Natural killer cell treated with Interleukin-12 subunit alpha and Interleukin-12 subunit beta and Interleukin-15 and Interleukin-18, amount 100 ng/mL, for 72 hours (primary cell): Measurements from ENCODE around the gene MEGF10. TPM values are rescaled to one million over a fixed set of nuclear protein-coding genes. Genes with fewer than 3 reads are reported as not detected.
"Not testable (repeated sequence)": the region's sequence is repeated elsewhere in the genome, so short reads cannot be mapped to it uniquely, and the experiment has no call there.

Source experiments
- ATAC-seq, 2 donors: fragments of 150-1000 bp; cut with Tn5 transposase in 1 of 2; sonication (Bioruptor Pico), chemical (Tn5 transposase) in 1 of 2; 2 replicates each; pipeline ENCODE4 v1.10.0; 2021
- DNase-seq: peaks from one replicate; pipeline ENCODE4 v3.0.0; 2022; ENCODE audit warnings: low spot score
- H3K27ac Mint-ChIP-seq, 2 donors: 1 replicate in 1 of 2; 2 replicates in 1 of 2; pipeline ENCODE4 v1.8.0; 2022; ENCODE audit warnings: mixed read lengths in 2 of 2, mild to moderate bottlenecking in 1 of 2, moderate library complexity in 1 of 2
- H3K27me3 Mint-ChIP-seq, 2 donors: 1 replicate in 1 of 2; 2 replicates in 1 of 2; pipeline ENCODE4 v1.8.0; 2022; ENCODE audit warnings: mixed read lengths in 2 of 2
- H3K36me3 Mint-ChIP-seq: one replicate; pipeline ENCODE4 v1.8.0; 2022; ENCODE audit warnings: mixed read lengths
- H3K4me1 Mint-ChIP-seq, 2 donors: 1 replicate in 1 of 2; 2 replicates in 1 of 2; pipeline ENCODE4 v1.8.0; 2022; ENCODE audit warnings: low read depth in 2 of 2, mixed read lengths in 2 of 2, mild to moderate bottlenecking in 1 of 2
- H3K4me3 Mint-ChIP-seq: one replicate; pipeline ENCODE4 v1.8.0; 2022; ENCODE audit warnings: mixed read lengths
- H3K9me3 Mint-ChIP-seq: 2 replicates; pipeline ENCODE4 v1.8.0; 2022; ENCODE audit warnings: mixed read lengths
- total RNA-seq, 2 donors: library from RNA; stranded (reverse); gene quantifications; one replicate each; pipeline ENCODE4 v1.2.3, GENCODE V29; 2022

MEGF10 gene
- total RNA-seq, 2 donors from 2014 or later: not detected

GRCh38 chr5:127290946-127291693 is 524 bp downstream of the MEGF10 start:
- no peak overlapping the region for H3K4me3 Mint-ChIP-seq
- H3K4me1 Mint-ChIP-seq: peaks cover 0 to 5% of the 10 kb centered on the region in 2 donors

GRCh38 chr5:127292030-127292735 is 1.6 kb downstream of the MEGF10 start:
- Mint-ChIP-seq H3K27me3 (peaks cover 55 to 56% of the 10 kb centered on the region in 2 donors), H3K9me3 (no peaks in the 10 kb centered on the region), H3K4me3 (no peak overlapping the region), H3K27ac (no peak overlapping the region), H3K4me1 (peaks cover 0 to 5% of the 10 kb centered on the region in 2 donors), H3K36me3 (no peaks in the 10 kb centered on the region)
- DNase-seq (no peak), ATAC-seq (no peak)

More at GRCh38 chr5:127290946-127291693, 524 bp downstream of the MEGF10 start:
- H3K36me3 Mint-ChIP-seq: no peaks in the 10 kb centered on the region
- no peaks in the 10 kb centered on the region for H3K9me3 Mint-ChIP-seq
- DNase-seq: no peak
- H3K27me3 Mint-ChIP-seq: peaks cover 56 to 64% of the 10 kb centered on the region in 2 donors
- no peak overlapping the region for H3K27ac Mint-ChIP-seq
- ATAC-seq: no peak

GRCh38 chr5:127293373-127293772 is 2.8 kb downstream of the MEGF10 start:
- Mint-ChIP-seq H3K4me1 (peaks cover 0 to 5% of the 10 kb centered on the region in 2 donors), H3K4me3 (no peak overlapping the region), H3K36me3 (no peaks in the 10 kb centered on the region), H3K27me3 (peaks cover 49 to 51% of the 10 kb centered on the region in 2 donors), H3K9me3 (no peaks in the 10 kb centered on the region), H3K27ac (no peak overlapping the region)
- ATAC-seq: no peak
- DNase-seq: no peak

GRCh38 chr5:127294829-127295228 is 4.2 kb downstream of the MEGF10 start:
- H3K27me3 Mint-ChIP-seq: peaks cover 45 to 50% of the 10 kb centered on the region in 2 donors
- H3K9me3 Mint-ChIP-seq: no peaks in the 10 kb centered on the region
- no peak overlapping the region for H3K4me3 Mint-ChIP-seq
- H3K36me3 Mint-ChIP-seq: no peaks in the 10 kb centered on the region
- no peak for DNase-seq
- ATAC-seq: no peak
- H3K27ac Mint-ChIP-seq: no peak overlapping the region
- H3K4me1 Mint-ChIP-seq: peaks cover 0 to 5% of the 10 kb centered on the region in 2 donors

- Mint-ChIP-seq H3K36me3 (no peaks in the 10 kb centered on the region), H3K4me1 (peaks cover 0 to 5% of the 10 kb centered on the region in 2 donors), H3K9me3 (no peaks in the 10 kb centered on the region), H3K27ac (no peak overlapping the region), H3K4me3 (no peak overlapping the region), H3K27me3 (peaks cover 45 to 50% of the 10 kb centered on the region in 2 donors)
- ATAC-seq (no peak), DNase-seq (no peak)
Observed at GRCh38 chr5:127295454-127295853, 4.9 kb downstream of the MEGF10 start.

GRCh38 chr5:127296321-127296720 is 5.7 kb downstream of the MEGF10 start:
- H3K27me3 Mint-ChIP-seq: peaks cover 38 to 46% of the 10 kb centered on the region in 2 donors
- no peaks in the 10 kb centered on the region for H3K9me3 Mint-ChIP-seq
- peaks cover 0 to under 1% of the 10 kb centered on the region in 2 donors for H3K4me1 Mint-ChIP-seq
- no peak overlapping the region for H3K27ac Mint-ChIP-seq
- H3K4me3 Mint-ChIP-seq: no peak overlapping the region
- H3K36me3 Mint-ChIP-seq: no peaks in the 10 kb centered on the region
- ATAC-seq: no peak
- DNase-seq: no peak

- not testable (repeated sequence) for DNase-seq, H3K9me3 Mint-ChIP-seq, H3K4me1 Mint-ChIP-seq, ATAC-seq, H3K4me3 Mint-ChIP-seq, H3K36me3 Mint-ChIP-seq, H3K27ac Mint-ChIP-seq
- peaks cover 33 to 40% of the 10 kb centered on the region in 2 donors for H3K27me3 Mint-ChIP-seq
Observed at GRCh38 chr5:127296894-127297293, 6.3 kb downstream of the MEGF10 start.

- no peak overlapping the region for H3K4me3 Mint-ChIP-seq
Observed at GRCh38 chr5:127297348-127298035, 6.9 kb downstream of the MEGF10 start.

GRCh38 chr5:127298036-127298429 is 7.4 kb downstream of the MEGF10 start:
- DNase-seq (no peak), ATAC-seq (no peak)
- no peak overlapping the region for H3K4me3 Mint-ChIP-seq
- no peak overlapping the region for H3K27ac Mint-ChIP-seq
- no peaks in the 10 kb centered on the region for H3K36me3 Mint-ChIP-seq
- H3K4me1 Mint-ChIP-seq: no peaks in the 10 kb centered on the region
- peaks cover 35 to 40% of the 10 kb centered on the region in 2 donors for H3K27me3 Mint-ChIP-seq
- no peaks in the 10 kb centered on the region for H3K9me3 Mint-ChIP-seq

More at GRCh38 chr5:127297348-127298035, 6.9 kb downstream of the MEGF10 start:
- Mint-ChIP-seq H3K4me1 (no peaks in the 10 kb centered on the region), H3K36me3 (no peaks in the 10 kb centered on the region), H3K9me3 (no peaks in the 10 kb centered on the region), H3K27ac (no peak overlapping the region), H3K27me3 (peaks cover 32 to 37% of the 10 kb centered on the region in 2 donors)
- ATAC-seq (no peak), DNase-seq (no peak)

GRCh38 chr5:127298656-127299055 is 8.1 kb downstream of the MEGF10 start:
- Mint-ChIP-seq H3K27ac (no peak overlapping the region), H3K4me3 (no peak overlapping the region), H3K4me1 (no peaks in the 10 kb centered on the region), H3K36me3 (no peaks in the 10 kb centered on the region), H3K27me3 (peaks cover 32 to 34% of the 10 kb centered on the region in 2 donors), H3K9me3 (no peaks in the 10 kb centered on the region)
- no peak for DNase-seq
- ATAC-seq: no peak

GRCh38 chr5:127299678-127300077 is 9.1 kb downstream of the MEGF10 start:
- Mint-ChIP-seq H3K4me1 (no peaks in the 10 kb centered on the region), H3K27me3 (peaks cover 26 to 29% of the 10 kb centered on the region in 2 donors), H3K4me3 (no peak overlapping the region), H3K36me3 (no peaks in the 10 kb centered on the region), H3K27ac (no peak overlapping the region), H3K9me3 (no peaks in the 10 kb centered on the region)
- ATAC-seq (no peak), DNase-seq (no peak)

- H3K27me3 Mint-ChIP-seq: peaks cover 19 to 26% of the 10 kb centered on the region in 2 donors
- H3K4me3 Mint-ChIP-seq: no peak overlapping the region
- H3K4me1 Mint-ChIP-seq: no peaks in the 10 kb centered on the region
- H3K36me3 Mint-ChIP-seq: no peaks in the 10 kb centered on the region
- no peak overlapping the region for H3K27ac Mint-ChIP-seq
- ATAC-seq: no peak
- DNase-seq: no peak
- no peaks in the 10 kb centered on the region for H3K9me3 Mint-ChIP-seq
Observed at GRCh38 chr5:127302509-127302908, 11.9 kb downstream of the MEGF10 start.

GRCh38 chr5:127303404-127303803 is 12.8 kb downstream of the MEGF10 start:
- Mint-ChIP-seq H3K9me3 (no peaks in the 10 kb centered on the region), H3K27ac (no peak overlapping the region), H3K27me3 (peaks cover 15 to 29% of the 10 kb centered on the region in 2 donors), H3K4me1 (no peaks in the 10 kb centered on the region), H3K4me3 (no peak overlapping the region), H3K36me3 (no peaks in the 10 kb centered on the region)
- ATAC-seq (no peak), DNase-seq (no peak)

- Mint-ChIP-seq H3K4me3 (no peak overlapping the region), H3K27ac (no peak overlapping the region), H3K27me3 (peaks cover 13 to 35% of the 10 kb centered on the region in 2 donors), H3K4me1 (no peaks in the 10 kb centered on the region), H3K9me3 (no peaks in the 10 kb centered on the region), H3K36me3 (no peaks in the 10 kb centered on the region)
- DNase-seq (no peak), ATAC-seq (no peak)
Observed at GRCh38 chr5:127305493-127305892, 14.9 kb downstream of the MEGF10 start.
